ENCODE data around the gene ST7L.
"Not testable (repeated sequence)": the region's sequence is repeated elsewhere in the genome, so short reads cannot be mapped to it uniquely, and the experiment has no call there.

Gene ST7L

GRCh38 chr1:112513112-112513870 lies 105.7 kb downstream of the ST7L start:
- no peak for DNase-seq

- DNase-seq: no peak
Measured at GRCh38 chr1:112511897-112512296, 107.0 kb downstream of the ST7L start.

- DNase-seq: no peak
Measured at GRCh38 chr1:112510340-112510739, 108.6 kb downstream of the ST7L start.

GRCh38 chr1:112509660-112510178 lies 109.2 kb downstream of the ST7L start:
- DNase-seq: no peak

- peak; percentile 11 for DNase-seq
Measured at GRCh38 chr1:112509005-112509659, 109.8 kb downstream of the ST7L start.

- DNase-seq: peak; percentile 56
Measured at GRCh38 chr1:112508278-112509004, 110.5 kb downstream of the ST7L start, which contains the start of gene WNT2B. WNT2B (plus strand) TSS chr1:112508965; CDS start chr1:112509263, 298 bp downstream.

- DNase-seq: peak; percentile 40
Measured at GRCh38 chr1:112507921-112508277, 111.0 kb downstream of the ST7L start.

GRCh38 chr1:112507336-112507735 lies 111.6 kb downstream of the ST7L start:
- DNase-seq: no peak

- DNase-seq: no peak
Measured at GRCh38 chr1:112506731-112507130, 112.2 kb downstream of the ST7L start.

- DNase-seq: no peak
Measured at GRCh38 chr1:112506306-112506705, 112.6 kb downstream of the ST7L start.

- no peak for DNase-seq
Measured at GRCh38 chr1:112505878-112506277, 113.1 kb downstream of the ST7L start.

GRCh38 chr1:112505400-112505785 lies 113.5 kb downstream of the ST7L start:
- DNase-seq: no peak

- DNase-seq: no peak
Measured at GRCh38 chr1:112504661-112505399, 114.1 kb downstream of the ST7L start.

GRCh38 chr1:112504001-112504660 lies 114.8 kb downstream of the ST7L start:
- no peak for DNase-seq

GRCh38 chr1:112502826-112503225 lies 116.1 kb downstream of the ST7L start:
- no peak for DNase-seq

GRCh38 chr1:112501810-112502641 lies 116.9 kb downstream of the ST7L start:
- peak; percentile 64 for DNase-seq

GRCh38 chr1:112496290-112496689 lies 122.7 kb downstream of the ST7L start:
- no peak for DNase-seq

- no peak for DNase-seq
Measured at GRCh38 chr1:112493351-112493750, 125.6 kb downstream of the ST7L start.

GRCh38 chr1:112492076-112492475 lies 126.9 kb downstream of the ST7L start:
- no peak for DNase-seq

- DNase-seq: no peak
Measured at GRCh38 chr1:112488141-112488540, 130.8 kb downstream of the ST7L start.

- not testable (repeated sequence) for DNase-seq
Measured at GRCh38 chr1:112487686-112488085, 131.3 kb downstream of the ST7L start.

Measured in activated naive CD4-positive, alpha-beta T cell treated with Interleukin-2 at 50 U/mL for 16 hours (primary cell).